Stimulated activated memory B cell treated with anti-CD40 and anti-IgM and Interleukin-4, amounts not matched to agents 10 μg/mL and 1 μg/mL and 100 μg/mL, for 72 hours (primary cell): ENCODE data around the gene RPP21.

ENCODE experiments used
- ATAC-seq: fragments of 150-1000 bp; cut with Tn5 transposase; 2 replicates; pipeline ENCODE4 v1.10.0; 2021
- H3K27ac Mint-ChIP-seq: one replicate; pipeline ENCODE4 v1.8.0; 2022; ENCODE audit warnings: mild to moderate bottlenecking, mixed read lengths
- H3K27me3 Mint-ChIP-seq: one replicate; pipeline ENCODE4 v1.8.0; 2022; ENCODE audit warnings: mixed read lengths
- H3K36me3 Mint-ChIP-seq: one replicate; pipeline ENCODE4 v1.8.0; 2022; ENCODE audit warnings: mixed read lengths
- H3K4me1 Mint-ChIP-seq: one replicate; pipeline ENCODE4 v1.8.0; 2022; ENCODE audit warnings: mixed read lengths
- H3K4me3 Mint-ChIP-seq: one replicate; pipeline ENCODE4 v1.8.0; 2022; ENCODE audit warnings: mild to moderate bottlenecking, moderate library complexity, mixed read lengths
- H3K9me3 Mint-ChIP-seq: one replicate; pipeline ENCODE4 v1.8.0; 2022; ENCODE audit warnings: mixed read lengths

RPP21 gene

GRCh38 chr6:30325150-30325872 is 19.6 kb upstream of the RPP21 start:
- peak; percentile 60 for ATAC-seq
- Mint-ChIP-seq H3K4me3 (peak overlapping the region; percentile 88), H3K9me3 (no peaks in the 10 kb centered on the region), H3K4me1 (peaks cover 65% of the 10 kb centered on the region), H3K27me3 (no peaks in the 10 kb centered on the region), H3K27ac (peak overlapping the region; percentile 93), H3K36me3 (peaks cover 25% of the 10 kb centered on the region)

- H3K36me3 Mint-ChIP-seq: peaks cover 29% of the 10 kb centered on the region
- H3K4me1 Mint-ChIP-seq: peaks cover 58% of the 10 kb centered on the region
- ATAC-seq: peak; percentile 85
- H3K9me3 Mint-ChIP-seq: no peaks in the 10 kb centered on the region
- peak overlapping the region; percentile 93 for H3K27ac Mint-ChIP-seq
- peak overlapping the region; percentile 88 for H3K4me3 Mint-ChIP-seq
- H3K27me3 Mint-ChIP-seq: no peaks in the 10 kb centered on the region
These were observed 19.0 kb upstream of the RPP21 start for GRCh38 chr6:30325873-30326525.

- peaks cover 35% of the 10 kb centered on the region for H3K36me3 Mint-ChIP-seq
- peak within 1 kb of the TSS; percentile 93 for H3K27ac Mint-ChIP-seq
- no peaks in the 10 kb centered on the region for H3K9me3 Mint-ChIP-seq
- peak within 1 kb of the TSS; percentile 88 for H3K4me3 Mint-ChIP-seq
- no peaks in the 10 kb centered on the region for H3K27me3 Mint-ChIP-seq
- peak; percentile 91 for ATAC-seq
- H3K4me1 Mint-ChIP-seq: peaks cover 53% of the 10 kb centered on the region
These were observed 18.3 kb upstream of the RPP21 start, which contains the start of gene TRIM39 for GRCh38 chr6:30326526-30327231. Gene TRIM39, plus strand, starts transcription at chr6:30326927. Its CDS starts 2,391 bp downstream, at chr6:30329318.

GRCh38 chr6:30327232-30327746 is 17.7 kb upstream of the RPP21 start:
- H3K9me3 Mint-ChIP-seq: no peaks in the 10 kb centered on the region
- no peaks in the 10 kb centered on the region for H3K27me3 Mint-ChIP-seq
- H3K4me1 Mint-ChIP-seq: peaks cover 47% of the 10 kb centered on the region
- H3K36me3 Mint-ChIP-seq: peaks cover 36% of the 10 kb centered on the region
- peak overlapping the region; percentile 93 for H3K27ac Mint-ChIP-seq
- no peak for ATAC-seq
- H3K4me3 Mint-ChIP-seq: peak overlapping the region; percentile 88

GRCh38 chr6:30328397-30328796 is 16.6 kb upstream of the RPP21 start:
- H3K27me3 Mint-ChIP-seq: no peaks in the 10 kb centered on the region
- H3K4me1 Mint-ChIP-seq: peaks cover 40% of the 10 kb centered on the region
- no peak for ATAC-seq
- peaks cover 32% of the 10 kb centered on the region for H3K36me3 Mint-ChIP-seq
- H3K27ac Mint-ChIP-seq: no peak overlapping the region
- no peaks in the 10 kb centered on the region for H3K9me3 Mint-ChIP-seq
- no peak overlapping the region for H3K4me3 Mint-ChIP-seq

- Mint-ChIP-seq H3K36me3 (peaks cover 42% of the 10 kb centered on the region), H3K27me3 (no peaks in the 10 kb centered on the region), H3K9me3 (no peaks in the 10 kb centered on the region), H3K4me1 (peaks cover 35% of the 10 kb centered on the region), H3K4me3 (no peak overlapping the region), H3K27ac (no peak overlapping the region)
- ATAC-seq: no peak
These were observed 15.6 kb upstream of the RPP21 start for GRCh38 chr6:30329331-30329730.

- H3K36me3 Mint-ChIP-seq: peaks cover 67% of the 10 kb centered on the region
These were observed 13.0 kb upstream of the RPP21 start for GRCh38 chr6:30331981-30332380.

GRCh38 chr6:30334075-30334783 is 10.7 kb upstream of the RPP21 start:
- H3K4me1 Mint-ChIP-seq: no peaks in the 10 kb centered on the region
- peaks cover 65% of the 10 kb centered on the region for H3K36me3 Mint-ChIP-seq
- no peak overlapping the region for H3K27ac Mint-ChIP-seq
- H3K4me3 Mint-ChIP-seq: no peak overlapping the region
- no peaks in the 10 kb centered on the region for H3K27me3 Mint-ChIP-seq
- ATAC-seq: no peak
- H3K9me3 Mint-ChIP-seq: no peaks in the 10 kb centered on the region

More at GRCh38 chr6:30331981-30332380, 13.0 kb upstream of the RPP21 start:
- no peak for ATAC-seq
- Mint-ChIP-seq H3K4me3 (no peak overlapping the region), H3K9me3 (no peaks in the 10 kb centered on the region), H3K27me3 (no peaks in the 10 kb centered on the region), H3K4me1 (peaks cover 18% of the 10 kb centered on the region), H3K27ac (no peak overlapping the region)

- no peak overlapping the region for H3K27ac Mint-ChIP-seq
- H3K36me3 Mint-ChIP-seq: peaks cover 52% of the 10 kb centered on the region
- no peaks in the 10 kb centered on the region for H3K9me3 Mint-ChIP-seq
- H3K4me3 Mint-ChIP-seq: no peak overlapping the region
- ATAC-seq: no peak
- peaks cover 7% of the 10 kb centered on the region for H3K4me1 Mint-ChIP-seq
- H3K27me3 Mint-ChIP-seq: no peaks in the 10 kb centered on the region
These were observed 4.3 kb upstream of the RPP21 start for GRCh38 chr6:30340589-30341054.

- Mint-ChIP-seq H3K36me3 (peaks cover 48% of the 10 kb centered on the region), H3K27ac (no peak overlapping the region), H3K4me1 (peaks cover 13% of the 10 kb centered on the region), H3K4me3 (no peak overlapping the region), H3K9me3 (no peaks in the 10 kb centered on the region), H3K27me3 (no peaks in the 10 kb centered on the region)
- ATAC-seq: no peak
These were observed 3.7 kb upstream of the RPP21 start for GRCh38 chr6:30341218-30341617.

GRCh38 chr6:30341728-30342127 is 3.2 kb upstream of the RPP21 start:
- peaks cover 48% of the 10 kb centered on the region for H3K36me3 Mint-ChIP-seq
- H3K9me3 Mint-ChIP-seq: no peaks in the 10 kb centered on the region
- no peak overlapping the region for H3K27ac Mint-ChIP-seq
- peaks cover 15% of the 10 kb centered on the region for H3K4me1 Mint-ChIP-seq
- no peak overlapping the region for H3K4me3 Mint-ChIP-seq
- ATAC-seq: no peak
- no peaks in the 10 kb centered on the region for H3K27me3 Mint-ChIP-seq

GRCh38 chr6:30344191-30344867 is 627 bp upstream of the RPP21 start:
- H3K4me3 Mint-ChIP-seq: peak overlapping the region; percentile 88
- H3K27ac Mint-ChIP-seq: peak overlapping the region; percentile 85
- no peaks in the 10 kb centered on the region for H3K9me3 Mint-ChIP-seq
- no peaks in the 10 kb centered on the region for H3K27me3 Mint-ChIP-seq
- H3K36me3 Mint-ChIP-seq: peaks cover 42% of the 10 kb centered on the region
- no peak for ATAC-seq
- peaks cover 27% of the 10 kb centered on the region for H3K4me1 Mint-ChIP-seq

- Mint-ChIP-seq H3K36me3 (peaks cover 28% of the 10 kb centered on the region), H3K4me3 (peak overlapping the region; percentile 88), H3K27ac (peak overlapping the region; percentile 85), H3K27me3 (no peaks in the 10 kb centered on the region), H3K9me3 (no peaks in the 10 kb centered on the region), H3K4me1 (peaks cover 42% of the 10 kb centered on the region)
- ATAC-seq: no peak
These were observed 896 bp downstream of the RPP21 start for GRCh38 chr6:30345852-30346251.

GRCh38 chr6:30348957-30349356 is 4.0 kb downstream of the RPP21 start:
- H3K27me3 Mint-ChIP-seq: no peaks in the 10 kb centered on the region
- H3K36me3 Mint-ChIP-seq: peaks cover 11% of the 10 kb centered on the region
- H3K4me1 Mint-ChIP-seq: peaks cover 47% of the 10 kb centered on the region
- peak overlapping the region; percentile 22 for H3K4me3 Mint-ChIP-seq
- ATAC-seq: no peak
- peak overlapping the region; percentile 20 for H3K27ac Mint-ChIP-seq
- H3K9me3 Mint-ChIP-seq: no peaks in the 10 kb centered on the region
